Omental fat pad (tissue), 4 donors: ENCODE data around the gene PSMB7. TPM values are rescaled to one million over a fixed set of nuclear protein-coding genes. Genes with fewer than 3 reads are reported as not detected.

Experiments used
- ATAC-seq: fragments of 150-250 bp; one replicate; pipeline ENCODE4 v1.9.1; 2016; ENCODE audit warnings: mild to moderate bottlenecking, moderate library complexity; ENCODE audit not compliant: low FRiP score
- DNase-seq: peaks from one replicate; pipeline ENCODE4 v3.0.0-alpha.2; 2019; ENCODE audit warnings: low spot score
- total RNA-seq, 4 donors: library from RNA; depleted of rRNA; stranded (reverse); fragments of >200 nt; gene quantifications; one replicate each; pipeline ENCODE4 v1.1.0, GENCODE V29; 2016
- TF ChIP-seq, protein P1 (sequence below), 3 donors: fragments of 450-650 bp; IDR thresholded peaks; one replicate each; pipeline ENCODE4 v1.5.1; 2016 to 2017; ENCODE audit warnings: antibody characterized with exemption in 3 of 3, mild to moderate bottlenecking in 3 of 3, moderate library complexity in 2 of 3

Gene PSMB7
- total RNA-seq, 4 donors from 2014 or later: 172 to 200 (median 187) TPM

DNA sequence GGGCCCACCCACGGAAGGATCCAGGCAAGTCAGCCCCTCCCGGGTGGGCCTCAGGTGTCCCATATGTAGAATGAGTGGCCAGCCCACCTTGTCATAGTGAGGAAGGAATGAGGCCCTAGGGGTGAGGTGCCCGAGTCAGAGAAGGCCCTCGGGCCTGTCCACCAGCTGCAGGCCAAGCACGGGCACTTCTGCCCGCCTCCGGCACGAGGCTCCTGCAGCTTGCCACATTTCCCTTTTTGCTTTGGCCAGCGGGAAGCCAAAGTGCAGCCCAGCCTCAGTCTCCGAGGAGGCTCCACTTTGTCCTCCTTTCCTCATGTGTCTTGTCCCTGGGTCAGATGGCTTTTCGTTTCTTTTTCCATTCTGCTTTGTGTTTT is 72.9 kb downstream of the PSMB7 start:
- TF ChIP-seq, protein P1, sequence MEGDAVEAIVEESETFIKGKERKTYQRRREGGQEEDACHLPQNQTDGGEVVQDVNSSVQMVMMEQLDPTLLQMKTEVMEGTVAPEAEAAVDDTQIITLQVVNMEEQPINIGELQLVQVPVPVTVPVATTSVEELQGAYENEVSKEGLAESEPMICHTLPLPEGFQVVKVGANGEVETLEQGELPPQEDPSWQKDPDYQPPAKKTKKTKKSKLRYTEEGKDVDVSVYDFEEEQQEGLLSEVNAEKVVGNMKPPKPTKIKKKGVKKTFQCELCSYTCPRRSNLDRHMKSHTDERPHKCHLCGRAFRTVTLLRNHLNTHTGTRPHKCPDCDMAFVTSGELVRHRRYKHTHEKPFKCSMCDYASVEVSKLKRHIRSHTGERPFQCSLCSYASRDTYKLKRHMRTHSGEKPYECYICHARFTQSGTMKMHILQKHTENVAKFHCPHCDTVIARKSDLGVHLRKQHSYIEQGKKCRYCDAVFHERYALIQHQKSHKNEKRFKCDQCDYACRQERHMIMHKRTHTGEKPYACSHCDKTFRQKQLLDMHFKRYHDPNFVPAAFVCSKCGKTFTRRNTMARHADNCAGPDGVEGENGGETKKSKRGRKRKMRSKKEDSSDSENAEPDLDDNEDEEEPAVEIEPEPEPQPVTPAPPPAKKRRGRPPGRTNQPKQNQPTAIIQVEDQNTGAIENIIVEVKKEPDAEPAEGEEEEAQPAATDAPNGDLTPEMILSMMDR (IDR thresholded peaks at IDR 0.05): no peak
- ATAC-seq: no peak
- no peak for DNase-seq

DNA sequence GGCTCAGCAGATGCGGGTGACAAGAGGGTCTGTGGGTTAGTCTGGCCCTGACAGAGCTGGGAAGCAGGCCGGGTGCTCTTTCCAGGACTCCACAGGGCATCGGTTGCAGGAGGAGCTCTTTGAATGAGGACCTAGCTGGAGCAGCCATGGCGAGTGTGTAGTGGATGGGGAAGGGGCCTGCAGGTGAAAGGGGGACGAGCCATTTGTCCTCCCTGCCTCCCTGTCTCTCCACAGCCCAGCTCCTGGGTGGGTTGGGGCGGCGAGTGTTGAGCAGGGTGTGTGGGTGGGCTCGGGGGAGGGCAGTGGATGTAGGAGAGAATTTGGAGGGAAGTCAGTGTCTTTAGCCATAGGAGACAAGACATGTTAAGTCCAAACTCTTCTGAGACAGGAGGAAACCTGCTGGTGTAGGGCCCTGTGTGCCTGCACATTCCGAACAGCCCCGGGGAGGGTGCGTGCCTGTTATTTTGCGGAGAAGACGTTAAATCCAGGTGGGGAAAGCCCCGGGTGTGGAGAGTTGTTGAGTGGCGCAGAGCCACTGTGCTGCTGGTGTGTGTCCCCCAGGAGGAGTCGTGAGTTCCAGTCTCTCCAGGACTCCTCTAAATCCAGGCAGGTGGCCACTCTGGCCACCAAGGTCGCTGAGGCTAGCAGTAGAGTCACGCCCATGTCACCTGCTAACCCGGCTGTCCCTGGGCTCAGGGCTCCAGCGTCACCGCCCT is 73.6 kb downstream of the PSMB7 start:
- TF ChIP-seq, protein P1 (IDR thresholded peaks at IDR 0.05): no peak
- DNase-seq (no peak), ATAC-seq (no peak)

DNA sequence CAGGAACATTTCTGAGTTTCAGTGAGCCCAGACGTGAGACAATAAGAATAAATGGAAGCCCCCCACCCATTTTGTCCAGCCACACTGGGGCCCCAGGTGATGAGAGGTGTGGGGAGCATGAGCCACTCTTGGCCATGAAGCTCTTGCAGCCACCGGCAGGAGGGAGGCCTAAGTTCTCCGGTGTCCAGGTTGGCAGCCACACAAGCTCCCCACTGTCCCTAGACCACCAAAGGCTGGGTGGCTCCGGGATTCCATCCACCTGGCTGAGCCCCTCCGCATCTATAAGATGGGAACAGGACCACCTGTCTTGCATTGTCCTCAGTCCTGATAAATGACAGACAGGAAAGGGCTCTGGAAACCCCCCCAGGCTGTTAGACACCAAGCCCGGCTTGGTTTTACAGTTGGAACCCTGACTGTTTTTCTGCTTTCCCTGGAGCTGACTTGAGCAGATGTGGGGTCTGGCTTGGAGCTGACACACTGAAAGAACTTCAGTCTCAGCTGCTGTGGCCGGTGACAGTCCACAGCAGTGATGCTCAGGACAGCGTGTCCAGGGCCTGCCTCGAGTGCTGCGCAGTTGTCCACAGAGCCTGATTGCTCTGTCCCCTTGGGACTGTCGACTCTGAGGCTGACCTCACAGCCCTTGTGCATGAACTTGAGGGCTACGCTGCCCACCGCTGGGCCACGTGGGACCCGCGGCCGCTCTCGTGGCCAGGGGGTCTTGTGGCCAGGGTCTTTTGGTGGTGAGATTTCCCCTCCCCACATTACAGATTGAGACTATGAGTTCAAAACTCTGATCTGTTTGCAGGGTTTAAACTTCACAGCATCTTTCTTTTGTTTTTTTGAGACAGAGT is 74.8 kb downstream of the PSMB7 start:
- ATAC-seq (no peak), DNase-seq (no peak)
- TF ChIP-seq, protein P1 (IDR thresholded peaks at IDR 0.05): no peak

DNA sequence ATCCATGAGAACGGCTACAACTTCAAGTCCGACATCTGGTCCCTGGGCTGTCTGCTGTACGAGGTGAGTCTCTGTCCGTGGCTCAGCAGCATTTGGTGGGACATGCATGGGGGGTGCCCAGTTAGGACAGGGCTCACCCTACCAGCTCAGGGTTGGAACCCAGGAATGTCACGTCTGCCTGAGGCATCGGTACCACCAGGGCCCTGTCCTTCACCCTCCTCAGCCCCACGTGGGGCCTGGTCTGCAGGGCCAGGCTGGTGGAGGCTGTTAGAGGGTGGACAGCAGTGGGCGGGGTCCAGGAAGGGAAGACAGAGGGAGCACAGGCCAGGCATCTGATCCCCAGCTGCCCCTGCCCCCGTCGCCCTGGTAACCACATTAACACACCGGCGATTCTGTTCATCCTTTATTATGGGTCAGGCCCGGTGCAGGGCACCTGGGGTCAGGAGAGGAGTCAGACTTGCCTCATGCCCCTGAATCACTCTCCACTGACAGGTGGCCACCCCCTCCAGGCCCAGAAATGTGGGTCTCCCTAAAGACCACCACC is 75.6 kb downstream of the PSMB7 start:
- DNase-seq: no peak
- TF ChIP-seq, protein P1 (IDR thresholded peaks at IDR 0.05): no peak
- ATAC-seq: no peak

DNA sequence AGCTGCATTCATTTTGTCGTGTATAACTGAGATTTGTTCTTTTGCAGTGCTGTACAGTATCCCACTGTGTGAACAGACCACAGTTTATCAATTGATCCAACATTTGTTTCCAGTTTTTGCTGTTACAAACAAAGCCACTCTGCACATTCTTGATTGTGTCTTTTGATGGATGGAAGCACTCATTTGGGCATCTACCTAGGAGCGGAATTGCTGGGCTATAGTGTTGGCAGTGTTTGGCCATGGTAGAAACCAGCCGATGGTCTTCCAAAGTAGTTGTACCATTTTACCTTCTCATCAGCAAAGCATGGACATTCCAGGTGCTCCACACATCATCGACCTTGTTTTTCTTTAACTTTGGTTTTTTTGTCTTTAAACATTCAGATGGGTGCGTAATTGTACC is 77.7 kb downstream of the PSMB7 start:
- TF ChIP-seq, protein P1 (IDR thresholded peaks at IDR 0.05): no peak
- no peak for ATAC-seq
- DNase-seq: no peak

DNA sequence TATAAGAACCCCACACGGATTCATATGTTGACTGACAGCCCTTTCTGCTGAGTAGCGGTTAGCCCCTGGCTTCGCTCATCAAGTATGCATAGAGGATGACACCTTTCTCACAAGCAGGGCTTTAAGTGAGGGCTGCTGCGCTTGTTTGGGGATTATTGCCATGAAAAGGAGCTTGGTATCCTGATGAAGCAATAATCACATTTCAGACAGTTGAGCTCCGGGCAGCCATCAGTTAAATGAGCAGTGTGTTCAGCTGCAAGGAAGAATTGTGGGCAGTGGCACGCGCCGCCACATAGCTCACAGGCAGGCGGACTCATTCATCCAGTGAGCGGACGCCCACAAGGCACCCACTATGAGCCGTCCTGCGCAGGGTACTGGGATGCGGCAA is 79.9 kb downstream of the PSMB7 start:
- ATAC-seq (no peak), DNase-seq (no peak)
- TF ChIP-seq, protein P1 (IDR thresholded peaks at IDR 0.05): no peak
